PFSK-1 (cell line): ENCODE data around the gene RINL.

Source experiments
- FOXP2 ChIP-seq: optimal IDR thresholded peaks from 2 replicates; pipeline ENCODE3; 2011; ENCODE audit warnings: borderline replicate concordance, control low read depth, inconsistent platforms; ENCODE audit not compliant: insufficient read depth; ENCODE audit errors: extremely low read length, extremely low read depth
- POLR2AphosphoS5 ChIP-seq: IDR thresholded peaks from 2 replicates; pipeline ENCODE4 v1.6.1; 2012; ENCODE audit warnings: low read depth, mild to moderate bottlenecking, control low read depth, low read length, moderate library complexity
- REST ChIP-seq, 2 experiments: IDR thresholded peaks; 2 replicates each; pipeline versions ENCODE4 v1.6.1 to v1.8.0; 2011 to 2012; ENCODE audit warnings: low read depth in 2 of 2, low read length in 2 of 2, control low read depth in 1 of 2, inconsistent platforms in 1 of 2, mild to moderate bottlenecking in 1 of 2, moderate library complexity in 1 of 2; ENCODE audit not compliant: insufficient read depth in 1 of 2
- SIN3A ChIP-seq: IDR thresholded peaks from 2 replicates; pipeline ENCODE4 v1.6.1; 2012; ENCODE audit warnings: mild to moderate bottlenecking, low read length, moderate library complexity, borderline replicate concordance; ENCODE audit not compliant: insufficient read depth
- TAF1 ChIP-seq: IDR thresholded peaks from 2 replicates; pipeline ENCODE4 v1.6.1; 2012; ENCODE audit warnings: low read length, control low read depth, borderline replicate concordance; ENCODE audit not compliant: insufficient read depth

RINL gene

GRCh38 chr19:38836983-38837626 lies 41.0 kb downstream of the RINL start:
- TF ChIP-seq REST (IDR thresholded peaks at IDR 0.05; ENCODE audit: insufficient read depth in 1 of 2, low read depth in 2 of 2, low read length in 2 of 2) (no peak), SIN3A (no peak), POLR2AphosphoS5 (no peak), FOXP2 (no peak), TAF1 (no peak)

GRCh38 chr19:38836159-38836982 lies 41.7 kb downstream of the RINL start:
- TF ChIP-seq FOXP2 = no peak
- no peak for TF ChIP-seq REST (IDR thresholded peaks at IDR 0.05; ENCODE audit: insufficient read depth in 1 of 2, low read depth in 2 of 2, low read length in 2 of 2)
- TF ChIP-seq POLR2AphosphoS5 = no peak
- no peak for TF ChIP-seq TAF1
- TF ChIP-seq SIN3A = no peak

GRCh38 chr19:38834590-38834989 lies 43.5 kb downstream of the RINL start:
- no peak for TF ChIP-seq REST (IDR thresholded peaks at IDR 0.05; ENCODE audit: insufficient read depth in 1 of 2, low read depth in 2 of 2, low read length in 2 of 2)
- no peak for TF ChIP-seq FOXP2
- no peak for TF ChIP-seq SIN3A
- no peak for TF ChIP-seq POLR2AphosphoS5
- TF ChIP-seq TAF1 = no peak

GRCh38 chr19:38834104-38834490 lies 44.0 kb downstream of the RINL start:
- no peak for TF ChIP-seq REST (IDR thresholded peaks at IDR 0.05; ENCODE audit: insufficient read depth in 1 of 2, low read depth in 2 of 2, low read length in 2 of 2)
- no peak for TF ChIP-seq POLR2AphosphoS5
- no peak for TF ChIP-seq FOXP2
- TF ChIP-seq TAF1 = no peak
- no peak for TF ChIP-seq SIN3A
